GM12875 (cell line): ENCODE data around the gene MRPL44.

Experiments
- H3K4me3 ChIP-seq: one replicate; pipeline ENCODE4 v1.5.1; 2011; ENCODE audit warnings: low read depth, low read length, control low read depth
- TF ChIP-seq, protein P1 (sequence below): IDR thresholded peaks from 2 replicates; pipeline ENCODE4 v1.5.1; 2011; ENCODE audit warnings: low read depth, mild to moderate bottlenecking, control low read depth, inconsistent platforms, low read length, moderate library complexity, borderline replicate concordance; ENCODE audit not compliant: insufficient read depth

Gene MRPL44

DNA sequence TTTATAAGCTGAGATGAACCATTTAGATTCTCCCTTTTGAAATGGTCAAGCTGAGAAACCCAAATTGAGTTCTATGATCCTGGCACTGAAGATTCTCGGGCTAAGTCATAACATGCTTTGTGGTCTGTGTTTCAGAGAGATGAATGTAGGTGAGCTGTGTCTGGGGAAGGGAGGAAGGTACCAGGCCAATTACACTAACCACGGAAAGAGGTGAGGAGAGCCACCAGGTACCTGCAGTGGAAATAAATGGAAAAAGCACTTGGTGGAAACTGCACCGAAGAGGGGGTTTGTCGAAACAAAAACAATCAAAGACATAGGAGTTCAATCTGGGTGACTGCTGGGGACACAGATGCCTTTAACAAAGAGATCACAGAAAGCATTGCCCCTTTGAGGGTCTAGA lies 963 bp upstream of the MRPL44 start:
- H3K4me3 ChIP-seq, result no peak overlapping the region

DNA sequence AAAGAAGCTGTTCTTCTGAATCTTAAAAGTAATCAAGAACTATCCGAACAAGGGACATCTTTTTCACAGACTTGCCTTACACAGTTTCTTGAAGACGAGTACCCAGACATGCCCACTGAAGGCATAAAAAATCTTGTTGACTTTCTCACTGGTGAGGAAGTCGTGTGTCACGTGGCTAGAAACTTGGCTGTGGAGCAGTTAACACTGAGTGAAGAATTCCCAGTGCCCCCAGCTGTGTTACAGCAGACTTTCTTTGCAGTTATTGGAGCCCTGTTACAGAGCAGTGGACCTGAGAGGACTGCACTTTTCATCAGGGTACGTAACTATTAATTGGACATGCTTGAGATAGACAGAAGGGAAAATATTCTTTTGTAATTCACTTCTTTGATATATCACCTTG lies 2.4 kb downstream of the MRPL44 start:
- H3K4me3 ChIP-seq, result no peak overlapping the region
- TF ChIP-seq, protein P1, sequence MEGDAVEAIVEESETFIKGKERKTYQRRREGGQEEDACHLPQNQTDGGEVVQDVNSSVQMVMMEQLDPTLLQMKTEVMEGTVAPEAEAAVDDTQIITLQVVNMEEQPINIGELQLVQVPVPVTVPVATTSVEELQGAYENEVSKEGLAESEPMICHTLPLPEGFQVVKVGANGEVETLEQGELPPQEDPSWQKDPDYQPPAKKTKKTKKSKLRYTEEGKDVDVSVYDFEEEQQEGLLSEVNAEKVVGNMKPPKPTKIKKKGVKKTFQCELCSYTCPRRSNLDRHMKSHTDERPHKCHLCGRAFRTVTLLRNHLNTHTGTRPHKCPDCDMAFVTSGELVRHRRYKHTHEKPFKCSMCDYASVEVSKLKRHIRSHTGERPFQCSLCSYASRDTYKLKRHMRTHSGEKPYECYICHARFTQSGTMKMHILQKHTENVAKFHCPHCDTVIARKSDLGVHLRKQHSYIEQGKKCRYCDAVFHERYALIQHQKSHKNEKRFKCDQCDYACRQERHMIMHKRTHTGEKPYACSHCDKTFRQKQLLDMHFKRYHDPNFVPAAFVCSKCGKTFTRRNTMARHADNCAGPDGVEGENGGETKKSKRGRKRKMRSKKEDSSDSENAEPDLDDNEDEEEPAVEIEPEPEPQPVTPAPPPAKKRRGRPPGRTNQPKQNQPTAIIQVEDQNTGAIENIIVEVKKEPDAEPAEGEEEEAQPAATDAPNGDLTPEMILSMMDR, result no peak

More for the DNA sequence above, 963 bp upstream of the MRPL44 start:
- TF ChIP-seq, protein P1, result no peak

- H3K4me3 ChIP-seq, result no peak overlapping the region
- TF ChIP-seq, protein P1, result no peak
These were observed 10.7 kb downstream of the MRPL44 start for GRCh38 chr2:223967981-223968380.

DNA sequence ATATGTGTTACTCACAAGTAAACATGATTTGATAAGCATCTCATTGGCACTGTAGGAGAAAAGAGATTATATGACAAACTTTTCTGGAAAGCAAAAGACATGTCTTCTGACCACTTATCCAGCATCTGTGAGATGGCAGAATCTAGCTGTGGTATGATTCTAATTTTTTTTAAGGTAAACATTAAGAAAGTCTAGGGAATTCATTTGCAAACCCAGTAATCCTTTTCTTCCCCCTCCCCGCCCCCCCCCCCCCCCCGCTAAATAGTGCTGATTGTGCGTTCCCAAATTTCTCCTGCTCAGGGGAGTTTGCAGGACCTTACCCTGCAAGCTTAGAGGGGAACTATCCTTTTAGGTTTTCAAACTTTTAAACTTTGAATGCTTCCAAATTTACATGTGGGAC lies 12.1 kb downstream of the MRPL44 start:
- no peak overlapping the region for H3K4me3 ChIP-seq
- TF ChIP-seq, protein P1, result no peak

GRCh38 chr2:223969856-223970255 lies 12.6 kb downstream of the MRPL44 start:
- TF ChIP-seq, protein P1, result no peak
- H3K4me3 ChIP-seq, result no peak overlapping the region

DNA sequence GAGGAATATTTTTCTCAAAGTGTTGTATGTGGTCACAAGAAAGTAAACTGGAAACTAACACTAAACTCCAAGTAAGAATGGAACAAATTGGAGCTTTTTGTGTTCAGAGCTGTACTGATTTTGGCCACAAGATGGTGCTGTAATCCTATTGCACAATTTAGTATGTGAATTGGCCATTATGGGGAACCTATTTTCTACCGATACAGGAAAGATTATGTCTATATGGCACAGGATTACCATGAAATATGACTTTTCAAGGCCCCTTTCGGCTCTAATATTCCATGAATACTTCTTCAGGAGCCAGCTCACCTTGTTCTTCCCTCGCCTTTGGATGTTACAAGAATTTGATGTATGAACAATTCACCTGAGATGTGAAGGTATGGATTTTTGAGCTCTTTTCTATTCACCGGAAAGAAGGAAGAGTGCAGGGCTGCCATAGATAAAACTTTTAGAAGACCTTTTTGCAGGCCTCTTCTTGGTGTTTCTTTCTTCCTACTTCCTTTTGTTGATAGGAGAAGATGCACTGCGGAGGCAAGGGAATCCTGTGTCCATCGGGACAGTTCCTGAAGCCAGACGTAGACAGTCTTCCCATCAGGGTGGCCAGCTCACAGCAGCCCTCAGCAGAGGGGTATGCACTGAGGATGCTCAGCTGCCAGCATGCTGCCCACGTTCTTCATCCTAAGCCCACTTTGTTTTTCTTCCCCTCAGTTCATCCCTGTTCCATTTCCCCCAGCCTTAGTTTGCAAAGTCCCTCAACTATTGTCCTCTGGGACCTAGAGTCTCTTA lies 13.3 kb downstream of the MRPL44 start:
- TF ChIP-seq, protein P1, result peak; percentile 71
- no peak overlapping the region for H3K4me3 ChIP-seq

DNA sequence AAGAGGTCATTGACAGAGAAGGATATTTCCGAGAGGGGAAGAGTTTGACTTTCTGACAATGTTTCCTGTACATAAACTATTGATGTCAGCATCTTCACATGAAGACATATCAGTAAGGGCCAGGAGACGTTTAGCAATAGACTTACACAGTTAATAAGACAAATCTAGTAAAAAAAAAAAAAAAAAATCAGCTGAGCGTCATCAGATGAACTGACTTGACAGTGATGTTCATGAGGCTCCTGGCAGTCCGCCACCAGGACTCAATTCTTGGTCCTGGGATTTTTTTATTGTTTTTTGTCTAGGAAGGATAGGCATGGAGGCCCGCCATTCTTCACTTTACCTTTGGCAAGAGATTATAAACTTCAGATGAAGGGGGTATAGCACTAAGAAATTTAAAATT lies 14.5 kb downstream of the MRPL44 start:
- TF ChIP-seq, protein P1, result no peak
- H3K4me3 ChIP-seq, result no peak overlapping the region
